Measurements from ENCODE around the gene R3HDM2. TPM values are rescaled to one million over a fixed set of nuclear protein-coding genes. Genes with fewer than 3 reads are reported as not detected.

The R3HDM2 gene
- total and polyA plus RNA-seq, 2 donors from 2014 or later, result 16.5 to 67.3 TPM

DNA sequence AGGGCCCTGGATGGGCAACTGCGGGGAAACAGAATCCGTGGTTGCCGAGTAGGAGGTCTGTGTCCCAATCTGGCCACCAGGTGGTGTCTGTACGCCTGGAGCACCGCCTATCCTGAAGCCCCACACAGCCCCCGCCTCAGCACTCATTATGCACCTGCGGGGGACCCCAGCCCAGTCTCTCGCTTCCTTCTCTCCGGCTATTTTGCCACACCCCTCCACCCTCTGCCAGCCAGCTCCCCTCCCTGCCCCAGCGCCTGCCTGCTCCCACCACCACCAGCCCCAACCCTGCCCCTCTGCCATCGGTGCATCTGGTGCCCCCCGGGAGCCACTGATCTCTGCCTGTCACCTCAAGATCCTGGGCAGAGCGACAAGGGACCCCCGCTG, 216.5 kb downstream of the R3HDM2 start:
- TF ChIP-seq, protein P1, sequence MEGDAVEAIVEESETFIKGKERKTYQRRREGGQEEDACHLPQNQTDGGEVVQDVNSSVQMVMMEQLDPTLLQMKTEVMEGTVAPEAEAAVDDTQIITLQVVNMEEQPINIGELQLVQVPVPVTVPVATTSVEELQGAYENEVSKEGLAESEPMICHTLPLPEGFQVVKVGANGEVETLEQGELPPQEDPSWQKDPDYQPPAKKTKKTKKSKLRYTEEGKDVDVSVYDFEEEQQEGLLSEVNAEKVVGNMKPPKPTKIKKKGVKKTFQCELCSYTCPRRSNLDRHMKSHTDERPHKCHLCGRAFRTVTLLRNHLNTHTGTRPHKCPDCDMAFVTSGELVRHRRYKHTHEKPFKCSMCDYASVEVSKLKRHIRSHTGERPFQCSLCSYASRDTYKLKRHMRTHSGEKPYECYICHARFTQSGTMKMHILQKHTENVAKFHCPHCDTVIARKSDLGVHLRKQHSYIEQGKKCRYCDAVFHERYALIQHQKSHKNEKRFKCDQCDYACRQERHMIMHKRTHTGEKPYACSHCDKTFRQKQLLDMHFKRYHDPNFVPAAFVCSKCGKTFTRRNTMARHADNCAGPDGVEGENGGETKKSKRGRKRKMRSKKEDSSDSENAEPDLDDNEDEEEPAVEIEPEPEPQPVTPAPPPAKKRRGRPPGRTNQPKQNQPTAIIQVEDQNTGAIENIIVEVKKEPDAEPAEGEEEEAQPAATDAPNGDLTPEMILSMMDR (IDR thresholded peaks at IDR 0.05; ENCODE audit: borderline replicate concordance, extremely low read depth, insufficient read depth), result peak; percentile 74
- H3K4me3 ChIP-seq (ENCODE audit: low read length in 3 of 3), result no peak overlapping the region

DNA sequence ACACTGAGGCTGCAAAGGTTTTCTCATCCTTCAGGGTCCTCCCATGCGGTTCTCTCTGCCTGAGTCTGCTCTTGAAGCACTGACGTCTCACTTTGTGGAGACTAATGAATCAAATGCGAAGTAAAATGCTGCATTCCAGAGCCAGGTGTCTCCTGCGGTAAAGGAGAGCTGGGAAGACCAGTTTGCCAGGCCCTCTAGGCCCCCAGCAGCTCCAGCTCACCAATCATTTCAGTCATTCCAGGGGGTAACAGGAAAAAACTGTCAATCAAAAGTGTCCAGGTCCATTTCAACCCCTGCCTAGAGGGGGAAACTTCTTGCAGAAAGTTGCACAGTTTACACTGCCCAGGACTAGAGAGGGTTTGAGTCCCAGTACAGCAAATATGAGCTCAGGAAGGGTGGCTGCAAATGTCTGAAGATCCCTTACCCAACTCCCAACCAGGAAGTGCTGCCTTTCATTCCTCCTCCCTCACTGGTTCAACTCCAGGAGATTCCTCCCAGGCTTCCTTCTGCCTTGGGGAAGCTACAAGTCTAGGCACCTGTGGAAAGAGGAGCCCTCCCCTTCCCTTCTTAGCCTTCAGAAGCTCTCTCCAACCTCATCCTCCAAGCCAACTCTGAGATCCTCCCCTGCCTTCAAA, 217.0 kb downstream of the R3HDM2 start:
- Histone ChIP-seq H3K4me3 (ENCODE audit: low read length in 3 of 3) (no peak overlapping the region), H3K36me3 (ENCODE audit: control insufficient read depth in 2 of 3, insufficient read depth in 3 of 3, low read length in 3 of 3) (peaks cover 0 to 2% (median 0%) of the 10 kb centered on the region in 3 donors), H3K4me1 (ENCODE audit: control insufficient read depth in 2 of 3, insufficient read depth in 2 of 3, low read depth in 1 of 3, low read length in 3 of 3) (peaks cover 0 to 12% (median 8%) of the 10 kb centered on the region in 3 donors), H3K9me3 (ENCODE audit: control insufficient read depth in 2 of 3, insufficient read depth in 1 of 3, low read length in 3 of 3) (no peaks in the 10 kb centered on the region), H3K9ac (ENCODE audit: low read length in 3 of 3) (no peak overlapping the region), H3K27ac (ENCODE audit: low read depth in 2 of 2, low read length in 2 of 2) (no peak overlapping the region), H3K27me3 (ENCODE audit: control insufficient read depth, insufficient read depth, low read length) (peaks cover 30% of the 10 kb centered on the region)
- no peak for FAIRE-seq
- intact Hi-C loops (cut with DNase I), result no loop called here
- peak in 2 of 5 donors; percentile 38 to 50 for DNase-seq
- TF ChIP-seq, protein P1 (IDR thresholded peaks at IDR 0.05; ENCODE audit: borderline replicate concordance, extremely low read depth, insufficient read depth), result no peak

More for the DNA sequence above, 216.5 kb downstream of the R3HDM2 start:
- Histone ChIP-seq H3K4me1 (ENCODE audit: control insufficient read depth in 2 of 3, insufficient read depth in 2 of 3, low read depth in 1 of 3, low read length in 3 of 3) (peaks cover 0 to 12% (median 8%) of the 10 kb centered on the region in 3 donors), H3K9me3 (ENCODE audit: control insufficient read depth in 2 of 3, insufficient read depth in 1 of 3, low read length in 3 of 3) (no peaks in the 10 kb centered on the region), H3K36me3 (ENCODE audit: control insufficient read depth in 2 of 3, insufficient read depth in 3 of 3, low read length in 3 of 3) (peaks cover 0 to 2% (median 0%) of the 10 kb centered on the region in 3 donors), H3K27ac (ENCODE audit: low read depth in 2 of 2, low read length in 2 of 2) (no peak overlapping the region), H3K27me3 (ENCODE audit: control insufficient read depth, insufficient read depth, low read length) (peaks cover 32% of the 10 kb centered on the region), H3K9ac (ENCODE audit: low read length in 3 of 3) (no peak overlapping the region)
- peak in 4 of 5 donors; percentile 78 to 84 (median 80) for DNase-seq
- no peak for FAIRE-seq
- intact Hi-C loops (cut with DNase I), result no loop called here

DNA sequence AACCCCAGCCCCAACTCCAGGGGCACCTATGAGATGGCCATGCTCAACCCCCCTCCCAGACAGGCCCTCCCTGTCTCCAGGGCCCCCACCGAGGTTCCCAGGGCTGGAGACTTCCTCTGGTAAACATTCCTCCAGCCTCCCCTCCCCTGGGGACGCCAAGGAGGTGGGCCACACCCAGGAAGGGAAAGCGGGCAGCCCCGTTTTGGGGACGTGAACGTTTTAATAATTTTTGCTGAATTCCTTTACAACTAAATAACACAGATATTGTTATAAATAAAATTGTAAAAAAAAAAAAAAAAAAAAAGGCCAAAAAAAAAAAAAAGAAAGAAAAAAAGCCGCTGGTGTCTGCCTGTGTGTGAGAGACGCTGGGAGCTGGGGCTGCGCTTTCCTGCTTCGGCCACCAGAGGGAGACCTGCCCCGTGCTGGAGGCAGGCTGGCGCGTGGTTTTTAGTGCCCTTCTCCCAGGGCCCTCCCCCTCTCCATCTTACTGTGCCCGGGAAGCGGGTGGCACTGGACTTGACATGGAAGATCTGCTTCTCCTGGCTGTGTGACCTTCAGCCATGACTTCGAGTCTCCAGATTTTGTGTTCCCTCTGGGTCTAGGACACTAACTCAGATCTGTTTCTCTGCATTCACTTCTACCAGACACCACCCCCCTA, 217.7 kb downstream of the R3HDM2 start:
- intact Hi-C loops (cut with DNase I), result no loop called here
- Histone ChIP-seq H3K27ac (ENCODE audit: low read depth in 2 of 2, low read length in 2 of 2) (no peak overlapping the region), H3K36me3 (ENCODE audit: control insufficient read depth in 2 of 3, insufficient read depth in 3 of 3, low read length in 3 of 3) (peaks cover 0 to 2% (median 0%) of the 10 kb centered on the region in 3 donors), H3K4me1 (ENCODE audit: control insufficient read depth in 2 of 3, insufficient read depth in 2 of 3, low read depth in 1 of 3, low read length in 3 of 3) (peaks cover 0 to 12% (median 8%) of the 10 kb centered on the region in 3 donors), H3K9ac (ENCODE audit: low read length in 3 of 3) (no peak overlapping the region), H3K27me3 (ENCODE audit: control insufficient read depth, insufficient read depth, low read length) (peaks cover 25% of the 10 kb centered on the region), H3K9me3 (ENCODE audit: control insufficient read depth in 2 of 3, insufficient read depth in 1 of 3, low read length in 3 of 3) (no peaks in the 10 kb centered on the region), H3K4me3 (ENCODE audit: low read length in 3 of 3) (no peak overlapping the region)
- FAIRE-seq, result peak; percentile 60
- TF ChIP-seq, protein P1 (IDR thresholded peaks at IDR 0.05; ENCODE audit: borderline replicate concordance, extremely low read depth, insufficient read depth), result peak; percentile 98
- DNase-seq, result peak; percentile 92 to 95 (median 94)
